HCT116 (cell line): ENCODE measurements around the gene UBE2E2. TPM values are rescaled to one million over a fixed set of nuclear protein-coding genes. Genes with fewer than 3 reads are reported as not detected.

Experiments
- ATAC-seq: fragments of 200-7000 bp; cut with Tn5 transposase; 2 replicates; pipeline ENCODE4 v1.9.1; 2020; ENCODE audit warnings: mild to moderate bottlenecking, moderate library complexity
- BruUV-seq: library from RNA; stranded (reverse); fragments of 400-500 nt; replicated peaks from 2 replicates; lab custom pipeline; 2021; lab: Mats Ljungman, UMichigan
- CTCF ChIA-PET: fragments of 300-600 bp; sonication (Branson Sonifier 250); formaldehyde crosslinking; loops from one replicate; lab custom pipeline; 2021; ENCODE audit warnings: antibody characterized with exemption; lab: Charles Lee
- POLR2A ChIA-PET: fragments of 300-600, 350-600 bp; sonication (Branson Sonifier 250); formaldehyde crosslinking; loops from one replicate; lab custom pipeline; 2021; ENCODE audit warnings: antibody characterized with exemption; lab: Charles Lee
- RAD21 ChIA-PET, 2 experiments: fragments of 300-600 bp; sonication (Branson Sonifier 250); formaldehyde crosslinking; loops; one replicate each; lab custom pipeline; 2023; ENCODE audit warnings: low total read pairs in 2 of 2; ENCODE audit not compliant: uncharacterized antibody in 2 of 2, unreplicated experiment in 2 of 2, low non-redundant PET in 1 of 2; lab: Charles Lee
- DNase-seq: peaks from one replicate; pipeline ENCODE4 v3.0.0-alpha.2; 2010; ENCODE audit warnings: low read depth, low spot score
- H2AFZ ChIP-seq: fragments of 200-600 bp; shearing (Covaris generic), sonication (generic); 2 replicates; pipeline ENCODE4 v1.6.1; 2017; ENCODE audit warnings: low read depth, mixed run types, mixed read lengths, antibody characterized with exemption, low read length; ENCODE audit not compliant: poor library complexity, severe bottlenecking
- H3K27ac ChIP-seq: 2 replicates; pipeline ENCODE4 v1.5.1; 2012; ENCODE audit warnings: low read depth, low read length
- H3K27me3 ChIP-seq: fragments of 200-600 bp; sonication (generic); 2 replicates; pipeline ENCODE4 v1.6.1; 2016; ENCODE audit warnings: mixed run types, low read length, mixed read lengths; ENCODE audit not compliant: insufficient read depth
- H3K36me3 ChIP-seq, 2 experiments: fragments of 200-500 bp in 1 of 2; fragments of 200-600 bp in 1 of 2; sonication (Bioruptor generic) in 1 of 2; sonication (generic) in 1 of 2; 2 replicates each; pipeline versions ENCODE4 v1.5.1 to v1.6.1; 2014 to 2016; ENCODE audit warnings: low read length in 2 of 2, inconsistent platforms in 1 of 2, mixed read lengths in 1 of 2, mixed run types in 1 of 2; ENCODE audit not compliant: insufficient read depth in 2 of 2, control insufficient read depth in 1 of 2
- H3K4me1 ChIP-seq, 2 experiments: fragments of 200-600 bp in 1 of 2; sonication (generic) in 1 of 2; 2 replicates each; pipeline versions ENCODE4 v1.5.1 to v1.6.1; 2012 to 2017; ENCODE audit warnings: low read length in 2 of 2, inconsistent platforms in 1 of 2, mild to moderate bottlenecking in 1 of 2, mixed read lengths in 1 of 2, mixed run types in 1 of 2, moderate library complexity in 1 of 2; ENCODE audit not compliant: insufficient read depth in 2 of 2, control insufficient read depth in 1 of 2
- H3K4me2 ChIP-seq: fragments of 200-600 bp; sonication (generic); 2 replicates; pipeline ENCODE4 v1.6.1; 2017; ENCODE audit warnings: mixed run types, low read length, mixed read lengths
- H3K4me3 ChIP-seq, 2 experiments: fragments of 200-600 bp in 1 of 2; sonication (generic) in 1 of 2; replicated peaks in 1 of 2; 2 replicates each; pipeline ENCODE4 v1.5.1; 2011 to 2016; ENCODE audit warnings: low read length in 2 of 2, control low read depth in 1 of 2, low read depth in 1 of 2, mild to moderate bottlenecking in 1 of 2, mixed read lengths in 1 of 2, mixed run types in 1 of 2
- H3K79me2 ChIP-seq: fragments of 200-600 bp; sonication (generic); 2 replicates; pipeline ENCODE4 v1.6.1; 2017; ENCODE audit warnings: mild to moderate bottlenecking, mixed run types, low read length, moderate library complexity, mixed read lengths; ENCODE audit not compliant: insufficient read depth
- H3K9ac ChIP-seq: fragments of 200-600 bp; sonication (generic); 2 replicates; pipeline ENCODE4 v1.6.1; 2016; ENCODE audit warnings: low read length, mixed read lengths
- H3K9me2 ChIP-seq: fragments of 200-600 bp; sonication (generic), shearing (Covaris generic); 2 replicates; pipeline ENCODE4 v1.6.1; 2017; ENCODE audit warnings: mixed run types, mild to moderate bottlenecking, moderate library complexity; ENCODE audit not compliant: insufficient read depth
- H3K9me3 ChIP-seq, 2 experiments: fragments of 200-500 bp in 1 of 2; fragments of 200-600 bp in 1 of 2; sonication (Bioruptor generic) in 1 of 2; sonication (generic) in 1 of 2; 2 replicates each; pipeline ENCODE4 v1.6.1; 2014 to 2017; ENCODE audit warnings: low read length in 2 of 2, mixed read lengths in 2 of 2, inconsistent platforms in 1 of 2, low read depth in 1 of 2, mild to moderate bottlenecking in 1 of 2, mixed run types in 1 of 2, moderate library complexity in 1 of 2; ENCODE audit not compliant: control insufficient read depth in 1 of 2, insufficient read depth in 1 of 2
- H4K20me1 ChIP-seq: fragments of 200-600 bp; sonication (generic), shearing (Covaris generic); 2 replicates; pipeline ENCODE4 v1.6.1; 2017; ENCODE audit warnings: mixed run types, mild to moderate bottlenecking, moderate library complexity; ENCODE audit not compliant: insufficient read depth
- CEBPB ChIP-seq: IDR thresholded peaks from 2 replicates; pipeline ENCODE4 v1.6.1; 2012; ENCODE audit warnings: low read depth
- EZH2phosphoT487 ChIP-seq: fragments of 200-600 bp; IDR thresholded peaks from 2 replicates; pipeline ENCODE4 v1.6.1; 2018; ENCODE audit warnings: antibody characterized with exemption, borderline replicate concordance
- POLR2A ChIP-seq: IDR thresholded peaks from 2 replicates; pipeline ENCODE4 v1.7.0; 2011; ENCODE audit warnings: borderline replicate concordance; ENCODE audit not compliant: insufficient read depth, insufficient read length; ENCODE audit errors: extremely low read depth
- POLR2AphosphoS5 ChIP-seq: IDR thresholded peaks from 2 replicates; pipeline ENCODE4 v1.6.1; 2011; ENCODE audit warnings: mild to moderate bottlenecking, low read depth, low read length, moderate library complexity
- SRF ChIP-seq: IDR thresholded peaks from 2 replicates; pipeline ENCODE4 v1.6.1; 2012; ENCODE audit warnings: low read depth
- TCF7L2 ChIP-seq: IDR thresholded peaks from 2 replicates; pipeline ENCODE4 v1.7.0; 2011; ENCODE audit warnings: borderline replicate concordance, inconsistent platforms; ENCODE audit not compliant: insufficient read depth, insufficient read length; ENCODE audit errors: extremely low read depth
- ZNF274 ChIP-seq: fragments of 200-500 bp; sonication (Bioruptor generic); IDR thresholded peaks from 2 replicates; pipeline ENCODE4 v1.6.1; 2014; ENCODE audit warnings: mild to moderate bottlenecking, low read depth, low read length, inconsistent platforms
- intact Hi-C: fragments of 100-400 bp; cut with micrococcal nuclease; formaldehyde crosslinking; loops from 2 replicates; pipeline ENCODE4 v1.10.0; 2022
- total RNA-seq: library from RNA; stranded (reverse); gene quantifications from one replicate; pipeline ENCODE4 v1.2.1, GENCODE V29; 2021; ENCODE audit not compliant: unreplicated experiment
- TF ChIP-seq, protein P1 (sequence below): IDR thresholded peaks from 2 replicates; pipeline ENCODE4 v1.6.1; 2012
- TF ChIP-seq, protein P2 (sequence below): IDR thresholded peaks from 2 replicates; pipeline ENCODE4 v1.6.1; 2011; ENCODE audit warnings: mild to moderate bottlenecking, low read length, moderate library complexity; ENCODE audit not compliant: insufficient replicate concordance; ENCODE audit errors: extremely low read depth
- TF ChIP-seq, protein P3 (sequence below): IDR thresholded peaks from 2 replicates; pipeline ENCODE4 v1.6.1; 2012; ENCODE audit warnings: low read depth

Gene UBE2E2
- total RNA-seq, 1 experiment from 2014 or later = 21.4 TPM

DNA sequence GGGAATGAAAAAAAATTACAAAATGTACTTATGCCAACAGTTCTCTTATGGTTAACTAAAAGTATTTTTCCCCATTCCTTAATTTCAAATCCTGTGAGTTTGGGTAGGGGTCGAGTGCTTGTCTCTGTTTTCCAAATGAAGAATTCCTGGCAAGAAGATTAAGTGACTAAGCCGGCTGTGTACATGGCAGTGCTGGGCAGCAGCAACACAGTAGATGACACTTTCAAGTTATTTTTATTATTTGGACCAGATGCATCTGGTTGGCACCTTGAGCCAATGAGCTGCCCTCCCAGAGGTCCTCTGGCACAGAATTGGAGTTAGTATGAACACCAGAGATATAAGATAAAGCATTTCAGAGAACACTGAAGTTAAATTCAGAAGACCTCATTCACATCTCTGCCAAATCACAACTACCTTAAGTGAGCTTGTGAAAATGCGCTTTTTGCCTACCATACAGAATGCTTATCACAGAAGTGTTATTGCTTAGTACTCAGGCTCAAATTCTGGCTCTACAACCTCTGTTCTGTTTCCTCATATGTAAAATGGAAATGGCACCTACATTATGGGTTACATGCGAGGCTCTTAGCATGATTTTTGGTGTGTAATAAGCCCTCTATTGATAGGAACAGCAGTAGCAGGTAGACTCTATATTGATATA lies 256.9 kb downstream of the UBE2E2 start:
- Histone ChIP-seq H3K4me1 (no peaks in the 10 kb centered on the region), H3K27ac (no peak overlapping the region), H3K9me3 (no peaks in the 10 kb centered on the region), H3K36me3 (no peaks in the 10 kb centered on the region), H3K79me2 (no peaks in the 10 kb centered on the region), H4K20me1 (no peaks in the 10 kb centered on the region), H3K27me3 (no peaks in the 10 kb centered on the region), H3K9ac (no peak overlapping the region), H3K9me2 (no peaks in the 10 kb centered on the region), H2AFZ (no peak overlapping the region), H3K4me3 (no peak overlapping the region), H3K4me2 (no peak overlapping the region)
- TF ChIP-seq TCF7L2 = no peak
- TF ChIP-seq SRF = no peak
- TF ChIP-seq, protein P1, sequence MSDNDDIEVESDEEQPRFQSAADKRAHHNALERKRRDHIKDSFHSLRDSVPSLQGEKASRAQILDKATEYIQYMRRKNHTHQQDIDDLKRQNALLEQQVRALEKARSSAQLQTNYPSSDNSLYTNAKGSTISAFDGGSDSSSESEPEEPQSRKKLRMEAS = no peak
- TF ChIP-seq POLR2AphosphoS5 = no peak
- no peak for TF ChIP-seq ZNF274
- TF ChIP-seq EZH2phosphoT487 = no peak
- TF ChIP-seq CEBPB = no peak
- TF ChIP-seq, protein P2, sequence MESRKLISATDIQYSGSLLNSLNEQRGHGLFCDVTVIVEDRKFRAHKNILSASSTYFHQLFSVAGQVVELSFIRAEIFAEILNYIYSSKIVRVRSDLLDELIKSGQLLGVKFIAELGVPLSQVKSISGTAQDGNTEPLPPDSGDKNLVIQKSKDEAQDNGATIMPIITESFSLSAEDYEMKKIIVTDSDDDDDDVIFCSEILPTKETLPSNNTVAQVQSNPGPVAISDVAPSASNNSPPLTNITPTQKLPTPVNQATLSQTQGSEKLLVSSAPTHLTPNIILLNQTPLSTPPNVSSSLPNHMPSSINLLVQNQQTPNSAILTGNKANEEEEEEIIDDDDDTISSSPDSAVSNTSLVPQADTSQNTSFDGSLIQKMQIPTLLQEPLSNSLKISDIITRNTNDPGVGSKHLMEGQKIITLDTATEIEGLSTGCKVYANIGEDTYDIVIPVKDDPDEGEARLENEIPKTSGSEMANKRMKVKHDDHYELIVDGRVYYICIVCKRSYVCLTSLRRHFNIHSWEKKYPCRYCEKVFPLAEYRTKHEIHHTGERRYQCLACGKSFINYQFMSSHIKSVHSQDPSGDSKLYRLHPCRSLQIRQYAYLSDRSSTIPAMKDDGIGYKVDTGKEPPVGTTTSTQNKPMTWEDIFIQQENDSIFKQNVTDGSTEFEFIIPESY = no peak
- TF ChIP-seq, protein P3, sequence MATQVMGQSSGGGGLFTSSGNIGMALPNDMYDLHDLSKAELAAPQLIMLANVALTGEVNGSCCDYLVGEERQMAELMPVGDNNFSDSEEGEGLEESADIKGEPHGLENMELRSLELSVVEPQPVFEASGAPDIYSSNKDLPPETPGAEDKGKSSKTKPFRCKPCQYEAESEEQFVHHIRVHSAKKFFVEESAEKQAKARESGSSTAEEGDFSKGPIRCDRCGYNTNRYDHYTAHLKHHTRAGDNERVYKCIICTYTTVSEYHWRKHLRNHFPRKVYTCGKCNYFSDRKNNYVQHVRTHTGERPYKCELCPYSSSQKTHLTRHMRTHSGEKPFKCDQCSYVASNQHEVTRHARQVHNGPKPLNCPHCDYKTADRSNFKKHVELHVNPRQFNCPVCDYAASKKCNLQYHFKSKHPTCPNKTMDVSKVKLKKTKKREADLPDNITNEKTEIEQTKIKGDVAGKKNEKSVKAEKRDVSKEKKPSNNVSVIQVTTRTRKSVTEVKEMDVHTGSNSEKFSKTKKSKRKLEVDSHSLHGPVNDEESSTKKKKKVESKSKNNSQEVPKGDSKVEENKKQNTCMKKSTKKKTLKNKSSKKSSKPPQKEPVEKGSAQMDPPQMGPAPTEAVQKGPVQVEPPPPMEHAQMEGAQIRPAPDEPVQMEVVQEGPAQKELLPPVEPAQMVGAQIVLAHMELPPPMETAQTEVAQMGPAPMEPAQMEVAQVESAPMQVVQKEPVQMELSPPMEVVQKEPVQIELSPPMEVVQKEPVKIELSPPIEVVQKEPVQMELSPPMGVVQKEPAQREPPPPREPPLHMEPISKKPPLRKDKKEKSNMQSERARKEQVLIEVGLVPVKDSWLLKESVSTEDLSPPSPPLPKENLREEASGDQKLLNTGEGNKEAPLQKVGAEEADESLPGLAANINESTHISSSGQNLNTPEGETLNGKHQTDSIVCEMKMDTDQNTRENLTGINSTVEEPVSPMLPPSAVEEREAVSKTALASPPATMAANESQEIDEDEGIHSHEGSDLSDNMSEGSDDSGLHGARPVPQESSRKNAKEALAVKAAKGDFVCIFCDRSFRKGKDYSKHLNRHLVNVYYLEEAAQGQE = no peak
- TF ChIP-seq POLR2A = no peak
- CTCF ChIA-PET = no interaction called here
- RAD21 ChIA-PET = no interaction called here
- POLR2A ChIA-PET = no interaction called here
- ATAC-seq (no peak), DNase-seq (no peak)
- BruUV-seq = no TSS peak
- intact Hi-C loops = no loop called here
